SK-N-MC (cell line): ENCODE results near the gene PDCD10.
A peak's percentile ranks its signal among the peaks of the same experiment; 100 is the strongest.

Source experiments
- EZH2 ChIP-seq: fragments of 200-600 bp; sonication (generic); IDR thresholded peaks from one replicate; pipeline ENCODE4 v1.6.1; 2017; ENCODE audit warnings: antibody characterized with exemption
- FOXP2 ChIP-seq: optimal IDR thresholded peaks from 2 replicates; pipeline ENCODE3; 2011; ENCODE audit warnings: mild to moderate bottlenecking, moderate library complexity; ENCODE audit not compliant: insufficient read depth; ENCODE audit errors: extremely low read length, control extremely low read depth
- POLR2AphosphoS5 ChIP-seq: IDR thresholded peaks from 2 replicates; pipeline ENCODE4 v1.6.1; 2012; ENCODE audit warnings: mild to moderate bottlenecking, low read depth, low read length, borderline replicate concordance

- TF ChIP-seq POLR2AphosphoS5, result peak; percentile 94
- no peak for TF ChIP-seq EZH2
- peak; percentile 87 for TF ChIP-seq FOXP2
Measured at GRCh38 chr3:167734498-167735232, at the start of gene PDCD10.
